ENCODE data around the gene MIF4GD.

The MIF4GD gene

GRCh38 chr17:75318211-75318610, 47.2 kb upstream of the MIF4GD start:
- Histone ChIP-seq H3K4me3 (ENCODE audit: low read depth in 1 of 2, low read length in 2 of 2) (no peak overlapping the region), H3K9ac (ENCODE audit: low read depth, low read length) (no peak overlapping the region), H2AFZ (ENCODE audit: low read depth, low read length) (no peak overlapping the region), H3K36me3 (ENCODE audit: insufficient read depth, low read length) (peaks cover 70% of the 10 kb centered on the region), H3K27ac (ENCODE audit: low read length) (peak overlapping the region; percentile 45; the same call in 1 of the 2 replicates), H3K27me3 (ENCODE audit: insufficient read depth, low read length, poor library complexity) (no peaks in the 10 kb centered on the region), H3K4me1 (ENCODE audit: insufficient read depth, low read length) (peaks cover 2% of the 10 kb centered on the region), H3K4me2 (ENCODE audit: insufficient read depth, low read length) (no peak overlapping the region), H3K79me2 (ENCODE audit: insufficient read depth, low read length) (peaks cover 41% of the 10 kb centered on the region), H4K20me1 (ENCODE audit: insufficient read depth, low read length) (peaks cover 10% of the 10 kb centered on the region; the same call in 1 of the 2 replicates), H3K9me3 (ENCODE audit: insufficient read depth, low read length, severe bottlenecking) (no peaks in the 10 kb centered on the region)
- TF ChIP-seq CTCF (IDR thresholded peaks at IDR 0.05; ENCODE audit: borderline replicate concordance, extremely low read depth, low read length, poor library complexity, severe bottlenecking) = no peak
- no peak for TF ChIP-seq EZH2 (IDR thresholded peaks at IDR 0.05; ENCODE audit: borderline replicate concordance, low read depth, low read length, severe bottlenecking)
- ATAC-seq (ENCODE audit: insufficient read depth, low read depth) (no peak), DNase-seq (no peak)

GRCh38 chr17:75317671-75318070, 46.6 kb upstream of the MIF4GD start:
- Histone ChIP-seq H3K9me3 (ENCODE audit: insufficient read depth, low read length, severe bottlenecking) (no peaks in the 10 kb centered on the region), H4K20me1 (ENCODE audit: insufficient read depth, low read length) (peaks cover 10% of the 10 kb centered on the region; the same call in 1 of the 2 replicates), H3K9ac (ENCODE audit: low read depth, low read length) (no peak overlapping the region), H3K4me2 (ENCODE audit: insufficient read depth, low read length) (no peak overlapping the region), H3K79me2 (ENCODE audit: insufficient read depth, low read length) (peaks cover 35% of the 10 kb centered on the region), H3K36me3 (ENCODE audit: insufficient read depth, low read length) (peaks cover 67% of the 10 kb centered on the region), H3K27ac (ENCODE audit: low read length) (no peak overlapping the region), H3K27me3 (ENCODE audit: insufficient read depth, low read length, poor library complexity) (no peaks in the 10 kb centered on the region), H3K4me1 (ENCODE audit: insufficient read depth, low read length) (no peaks in the 10 kb centered on the region), H2AFZ (ENCODE audit: low read depth, low read length) (no peak overlapping the region), H3K4me3 (ENCODE audit: low read depth in 1 of 2, low read length in 2 of 2) (no peak overlapping the region)
- DNase-seq = no peak
- ATAC-seq (ENCODE audit: insufficient read depth, low read depth) = no peak
- TF ChIP-seq CTCF (IDR thresholded peaks at IDR 0.05; ENCODE audit: borderline replicate concordance, extremely low read depth, low read length, poor library complexity, severe bottlenecking) = no peak
- TF ChIP-seq EZH2 (IDR thresholded peaks at IDR 0.05; ENCODE audit: borderline replicate concordance, low read depth, low read length, severe bottlenecking) = no peak

- Histone ChIP-seq H3K4me1 (ENCODE audit: insufficient read depth, low read length) (no peaks in the 10 kb centered on the region), H2AFZ (ENCODE audit: low read depth, low read length) (no peak overlapping the region), H3K9ac (ENCODE audit: low read depth, low read length) (no peak overlapping the region), H3K4me3 (ENCODE audit: low read depth in 1 of 2, low read length in 2 of 2) (no peak overlapping the region), H3K79me2 (ENCODE audit: insufficient read depth, low read length) (peaks cover 21% of the 10 kb centered on the region), H3K9me3 (ENCODE audit: insufficient read depth, low read length, severe bottlenecking) (no peaks in the 10 kb centered on the region), H3K27ac (ENCODE audit: low read length) (no peak overlapping the region; the same call in 1 of the 2 replicates), H3K4me2 (ENCODE audit: insufficient read depth, low read length) (no peak overlapping the region), H3K36me3 (ENCODE audit: insufficient read depth, low read length) (peaks cover 53% of the 10 kb centered on the region), H4K20me1 (ENCODE audit: insufficient read depth, low read length) (peaks cover 6% of the 10 kb centered on the region; the same call in 1 of the 2 replicates), H3K27me3 (ENCODE audit: insufficient read depth, low read length, poor library complexity) (no peaks in the 10 kb centered on the region)
- ATAC-seq (ENCODE audit: insufficient read depth, low read depth) (peak; percentile 23; the same call in 2 of the 3 replicates), DNase-seq (no peak)
- TF ChIP-seq EZH2 (IDR thresholded peaks at IDR 0.05; ENCODE audit: borderline replicate concordance, low read depth, low read length, severe bottlenecking) = no peak
- no peak for TF ChIP-seq CTCF (IDR thresholded peaks at IDR 0.05; ENCODE audit: borderline replicate concordance, extremely low read depth, low read length, poor library complexity, severe bottlenecking)
Measured at GRCh38 chr17:75316253-75316652, 45.2 kb upstream of the MIF4GD start.
